C1 segment of cervical spinal cord (tissue), 14 donors: ENCODE results near the gene LMO2.
"Not testable (repeated sequence)": the region's sequence is repeated elsewhere in the genome, so short reads cannot be mapped to it uniquely, and the experiment has no call there.

Source experiments
- DNase-seq, 14 donors: peaks; one replicate each; lab custom pipeline; 2025; lab: John Stamatoyannopoulos, UW

LMO2 gene

DNA sequence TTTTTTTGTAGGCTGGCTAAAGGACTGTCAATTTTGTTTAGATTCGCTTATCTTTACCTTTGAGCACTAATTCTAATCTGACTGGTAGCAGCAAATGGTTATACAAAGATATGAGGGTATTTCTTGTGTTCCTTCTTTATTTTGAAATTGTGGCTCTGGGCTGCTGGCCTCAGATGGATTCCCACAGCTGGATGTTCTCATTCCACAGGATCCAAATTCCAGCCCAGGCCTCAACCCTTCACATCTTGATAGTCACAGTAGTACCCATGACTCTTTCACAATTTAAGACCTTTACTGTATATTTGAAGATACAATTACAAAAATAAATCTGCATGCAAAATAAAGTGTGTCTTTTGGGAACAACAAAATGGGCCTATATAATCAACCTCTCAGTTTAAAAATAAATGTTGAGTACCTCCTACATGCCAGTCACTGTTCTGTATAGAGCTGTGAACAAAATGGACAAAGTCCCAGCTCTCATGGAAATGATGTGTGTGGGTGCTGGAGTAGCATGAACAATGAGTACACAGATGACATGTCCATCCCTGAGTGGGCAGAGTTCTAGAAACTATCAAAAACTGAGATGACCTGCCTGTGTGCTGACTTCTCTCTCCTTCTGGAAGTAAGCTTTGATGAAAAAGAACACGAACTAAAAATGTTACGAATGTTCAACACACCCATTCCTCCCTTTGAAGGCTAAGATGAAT lies 65.9 kb downstream of the LMO2 start:
- no peak for DNase-seq

GRCh38 chr11:33822981-33823380 lies 68.9 kb downstream of the LMO2 start:
- DNase-seq: not testable (repeated sequence)

GRCh38 chr11:33819278-33820035 lies 72.4 kb downstream of the LMO2 start:
- no peak for DNase-seq
